Measurements from ENCODE around the gene TFPI.

DNA sequence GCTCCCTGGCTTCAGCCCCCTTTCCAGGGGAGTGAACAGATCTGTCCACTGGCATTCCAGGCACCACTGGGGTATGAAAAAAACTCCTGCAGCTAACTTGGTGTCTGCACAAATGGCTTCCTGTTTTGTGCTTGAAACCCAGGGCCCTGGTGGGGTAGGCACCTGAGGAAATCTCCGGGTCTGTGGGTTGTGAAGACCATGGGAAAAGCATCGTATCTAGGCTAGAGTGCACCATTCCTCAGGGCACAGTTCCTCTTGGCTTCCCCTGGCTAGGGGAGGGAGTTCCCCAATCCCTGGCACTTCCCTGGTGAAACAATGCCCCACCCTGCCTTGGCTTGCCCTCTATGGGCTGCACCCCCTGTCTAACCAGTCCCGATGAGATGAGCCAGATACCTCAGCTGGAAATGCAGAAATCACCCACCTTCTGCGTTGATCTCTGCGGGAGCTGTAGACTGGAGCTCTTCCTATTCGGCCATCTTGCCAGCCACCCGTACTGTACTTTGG lies 34.1 kb downstream of the TFPI start:
- TF ChIP-seq, protein P1, sequence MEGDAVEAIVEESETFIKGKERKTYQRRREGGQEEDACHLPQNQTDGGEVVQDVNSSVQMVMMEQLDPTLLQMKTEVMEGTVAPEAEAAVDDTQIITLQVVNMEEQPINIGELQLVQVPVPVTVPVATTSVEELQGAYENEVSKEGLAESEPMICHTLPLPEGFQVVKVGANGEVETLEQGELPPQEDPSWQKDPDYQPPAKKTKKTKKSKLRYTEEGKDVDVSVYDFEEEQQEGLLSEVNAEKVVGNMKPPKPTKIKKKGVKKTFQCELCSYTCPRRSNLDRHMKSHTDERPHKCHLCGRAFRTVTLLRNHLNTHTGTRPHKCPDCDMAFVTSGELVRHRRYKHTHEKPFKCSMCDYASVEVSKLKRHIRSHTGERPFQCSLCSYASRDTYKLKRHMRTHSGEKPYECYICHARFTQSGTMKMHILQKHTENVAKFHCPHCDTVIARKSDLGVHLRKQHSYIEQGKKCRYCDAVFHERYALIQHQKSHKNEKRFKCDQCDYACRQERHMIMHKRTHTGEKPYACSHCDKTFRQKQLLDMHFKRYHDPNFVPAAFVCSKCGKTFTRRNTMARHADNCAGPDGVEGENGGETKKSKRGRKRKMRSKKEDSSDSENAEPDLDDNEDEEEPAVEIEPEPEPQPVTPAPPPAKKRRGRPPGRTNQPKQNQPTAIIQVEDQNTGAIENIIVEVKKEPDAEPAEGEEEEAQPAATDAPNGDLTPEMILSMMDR (IDR thresholded peaks at IDR 0.05; ENCODE audit: control extremely low read depth in 1 of 3, insufficient read depth in 1 of 3, low read depth in 1 of 3, low read length in 3 of 3) = no peak
- TF ChIP-seq CHD2 (IDR thresholded peaks at IDR 0.05; ENCODE audit: low read length) = no peak
- TF ChIP-seq POLR2A (IDR thresholded peaks at IDR 0.05; ENCODE audit: control extremely low read depth in 1 of 2, low read depth in 2 of 2, low read length in 2 of 2) = no peak
- no peak for TF ChIP-seq CBX5 (IDR thresholded peaks at IDR 0.05; ENCODE audit: low read depth, low read length)
- no peak for TF ChIP-seq CHD1 (IDR thresholded peaks at IDR 0.05; ENCODE audit: low read depth, low read length)
- TF ChIP-seq JUN (IDR thresholded peaks at IDR 0.05; ENCODE audit: low read depth, low read length) = no peak
- TF ChIP-seq TBP (IDR thresholded peaks at IDR 0.05; ENCODE audit: low read depth, low read length) = no peak
- TF ChIP-seq, protein P2, sequence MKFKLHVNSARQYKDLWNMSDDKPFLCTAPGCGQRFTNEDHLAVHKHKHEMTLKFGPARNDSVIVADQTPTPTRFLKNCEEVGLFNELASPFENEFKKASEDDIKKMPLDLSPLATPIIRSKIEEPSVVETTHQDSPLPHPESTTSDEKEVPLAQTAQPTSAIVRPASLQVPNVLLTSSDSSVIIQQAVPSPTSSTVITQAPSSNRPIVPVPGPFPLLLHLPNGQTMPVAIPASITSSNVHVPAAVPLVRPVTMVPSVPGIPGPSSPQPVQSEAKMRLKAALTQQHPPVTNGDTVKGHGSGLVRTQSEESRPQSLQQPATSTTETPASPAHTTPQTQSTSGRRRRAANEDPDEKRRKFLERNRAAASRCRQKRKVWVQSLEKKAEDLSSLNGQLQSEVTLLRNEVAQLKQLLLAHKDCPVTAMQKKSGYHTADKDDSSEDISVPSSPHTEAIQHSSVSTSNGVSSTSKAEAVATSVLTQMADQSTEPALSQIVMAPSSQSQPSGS (IDR thresholded peaks at IDR 0.05; ENCODE audit: low read length) = no peak
- no peak for TF ChIP-seq SIN3A (conservative IDR thresholded peaks at IDR 0.05 in 1 of 2, IDR thresholded peaks at IDR 0.05 in 1 of 2; ENCODE audit: low read depth in 1 of 2, low read length in 2 of 2)
- no peak for TF ChIP-seq MAFK (IDR thresholded peaks at IDR 0.05; ENCODE audit: low read depth, low read length)
- TF ChIP-seq ASH2L (IDR thresholded peaks at IDR 0.05; ENCODE audit: low read length) = no peak
